Right ventricle myocardium inferior (tissue), 1 donor: ENCODE data around the gene AMY2B. TPM values are rescaled to one million over a fixed set of nuclear protein-coding genes. Genes with fewer than 3 reads are reported as not detected.
A peak's percentile ranks its signal among the peaks of the same experiment; 100 is the strongest.
"Not testable (repeated sequence)": the region's sequence is repeated elsewhere in the genome, so short reads cannot be mapped to it uniquely, and the experiment has no call there.

Source experiments
- ATAC-seq: fragments of 200-7000 bp; cut with Tn5 transposase; one replicate; pipeline ENCODE4 v1.9.1; 2020; ENCODE audit warnings: mild to moderate bottlenecking, moderate library complexity
- DNase-seq: peaks from one replicate; pipeline ENCODE4 v3.0.0; 2021; ENCODE audit errors: missing footprints
- intact Hi-C: fragments of 100-400 bp; cut with DNase I; formaldehyde crosslinking; loops from one replicate; pipeline ENCODE4 v1.11.0; 2022
- long read RNA-seq: library from polyadenylated mRNA; unstranded; transcript quantifications from one replicate; pipeline ENCODE4 v2.0.0, GENCODE V29; 2021
- total RNA-seq: library from RNA; stranded (reverse); fragmentation: NEBNext Ultra II Directional; extraction: Animal tissue kit (Norgen Biotek cat#: 25700); gene quantifications from one replicate; pipeline ENCODE4 v1.2.1, GENCODE V29; 2021
- donor health status: DM: no; HTN: yes; CAD: no; lungs with severe emphysema.

Gene AMY2B
- total RNA-seq, result 15.1 TPM
- long read RNA-seq, partial matches to known transcripts, result 0 of 3 reads
- long read RNA-seq, other reads (novel, unspliced or antisense), result 3 of 3 reads

GRCh38 chr1:103571289-103571688 is at the start of gene AMY2B:
Gene AMY2B (plus strand): TSS chr1:103571589. CDS start chr1:103571603, 14 bp downstream.
- ATAC-seq, intact Hi-C loops, DNase-seq: not testable (repeated sequence)

GRCh38 chr1:103523346-103523745 is 48.0 kb upstream of the AMY2B start:
- intact Hi-C loops, result no loop called here

GRCh38 chr1:103525114-103525606 is 46.2 kb upstream of the AMY2B start:
- ATAC-seq (peak; percentile 84), DNase-seq (no peak)
- intact Hi-C loops, result loop anchor here (5.0 kb wide), 1 partner anchor 37 kb away; no protein-coding TSS in a partner anchor

More at GRCh38 chr1:103523346-103523745, 48.0 kb upstream of the AMY2B start:
- DNase-seq, result no peak
- ATAC-seq, result no peak

GRCh38 chr1:103525607-103526507 is 45.5 kb upstream of the AMY2B start, which contains the start of gene RNPC3:
Gene RNPC3 (plus strand): TSS chr1:103525699. CDS start chr1:103526071, 372 bp downstream.
- intact Hi-C loops, result loop anchor here (5.0 kb wide), 1 partner anchor 36 kb away; no protein-coding TSS in a partner anchor
- ATAC-seq (peak; percentile 90), DNase-seq (peak; percentile 93)

- no peak for DNase-seq
- ATAC-seq, result no peak
- intact Hi-C loops, result loop anchor here (5.0 kb wide), 1 partner anchor 35 kb away; no protein-coding TSS in a partner anchor
These were observed 44.1 kb upstream of the AMY2B start for GRCh38 chr1:103527331-103527730.

GRCh38 chr1:103529746-103530145 is 41.6 kb upstream of the AMY2B start:
- no peak for ATAC-seq
- intact Hi-C loops, result loop anchor here (5.0 kb wide), 1 partner anchor 33 kb away; no protein-coding TSS in a partner anchor
- DNase-seq, result no peak

- ATAC-seq (no peak), DNase-seq (no peak)
- intact Hi-C loops, result no loop called here
These were observed 33.2 kb upstream of the AMY2B start for GRCh38 chr1:103538226-103538625.

GRCh38 chr1:103541431-103541830 is 30.0 kb upstream of the AMY2B start:
- ATAC-seq, result no peak
- intact Hi-C loops, result no loop called here
- DNase-seq, result no peak

- intact Hi-C loops, result no loop called here
- ATAC-seq (no peak), DNase-seq (no peak)
These were observed 24.9 kb upstream of the AMY2B start for GRCh38 chr1:103546496-103546895.

- no peak for ATAC-seq
- no peak for DNase-seq
- intact Hi-C loops, result no loop called here
These were observed 23.5 kb upstream of the AMY2B start for GRCh38 chr1:103547840-103548239.

GRCh38 chr1:103560427-103560826 is 11.0 kb upstream of the AMY2B start:
- intact Hi-C loops, result loop anchor here (5.0 kb wide), 1 partner anchor 33 kb away; the partner anchor contains the start of gene RNPC3
- DNase-seq (no peak), ATAC-seq (no peak)

GRCh38 chr1:103561124-103561523 is 10.3 kb upstream of the AMY2B start:
- intact Hi-C loops, result loop anchor here (5.0 kb wide), 1 partner anchor 34 kb away; the partner anchor contains the start of gene RNPC3
- ATAC-seq, DNase-seq: not testable (repeated sequence)

GRCh38 chr1:103561643-103562395 is 9.6 kb upstream of the AMY2B start:
- no peak for DNase-seq
- intact Hi-C loops, result loop anchor here (5.0 kb wide), 1 partner anchor 35 kb away; the partner anchor contains the start of gene RNPC3
- peak; percentile 70 for ATAC-seq

GRCh38 chr1:103563056-103563455 is 8.3 kb upstream of the AMY2B start:
- intact Hi-C loops, result loop anchor here (5.0 kb wide), 1 partner anchor 36 kb away; the partner anchor contains the start of gene RNPC3
- no peak for ATAC-seq

GRCh38 chr1:103569493-103569892 is 1.9 kb upstream of the AMY2B start:
- intact Hi-C loops, result no loop called here
- no peak for ATAC-seq
- no peak for DNase-seq

More at GRCh38 chr1:103563056-103563455, 8.3 kb upstream of the AMY2B start:
- no peak for DNase-seq

GRCh38 chr1:103576065-103576464 is 4.7 kb downstream of the AMY2B start:
- intact Hi-C loops, result no loop called here
- ATAC-seq (no peak), DNase-seq (no peak)

GRCh38 chr1:103576784-103577183 is 5.4 kb downstream of the AMY2B start:
- DNase-seq, intact Hi-C loops, ATAC-seq: not testable (repeated sequence)

GRCh38 chr1:103582464-103582863 is 11.1 kb downstream of the AMY2B start:
- intact Hi-C loops, result no loop called here
- ATAC-seq (no peak), DNase-seq (no peak)

GRCh38 chr1:103583887-103584286 is 12.5 kb downstream of the AMY2B start:
- DNase-seq (no peak), ATAC-seq (no peak)
- intact Hi-C loops, result no loop called here
